K562 (cell line): ENCODE results near the gene ABCG5. TPM values are rescaled to one million over a fixed set of nuclear protein-coding genes. Genes with fewer than 3 reads are reported as not detected.

Experiments used
- ARID1B ChIP-seq: fragments of 450-650 bp; IDR thresholded peaks from 2 replicates; pipeline ENCODE4 v1.6.1; 2016; ENCODE audit warnings: antibody characterized with exemption, mild to moderate bottlenecking, inconsistent platforms
- ATF3 ChIP-seq, 2 experiments: fragments of 450-650 bp in 1 of 2; sonication (generic) in 1 of 2; formaldehyde crosslinking in 1 of 2; IDR thresholded peaks in 1 of 2; conservative IDR thresholded peaks in 1 of 2; 2 replicates each; pipeline versions ENCODE4 v1.6.1 to v1.8.1; 2016 to 2023; ENCODE audit warnings: mild to moderate bottlenecking in 2 of 2, moderate library complexity in 2 of 2, inconsistent platforms in 1 of 2, missing genetic modification reagents in 1 of 2
- CEBPB ChIP-seq: fragments of 450-650 bp; IDR thresholded peaks from 2 replicates; pipeline ENCODE4 v1.6.1; 2016; ENCODE audit warnings: missing genetic modification characterization, missing compliant biosample characterization
- CREB3 ChIP-seq: fragments of 450-650 bp; conservative IDR thresholded peaks from 2 replicates; pipeline ENCODE4 v1.6.1; 2016; ENCODE audit warnings: missing genetic modification characterization, low read depth, mild to moderate bottlenecking, missing compliant biosample characterization, moderate library complexity
- CREBBP ChIP-seq: IDR thresholded peaks from one replicate; pipeline ENCODE4 v1.6.1; 2012; ENCODE audit warnings: low read depth, mild to moderate bottlenecking, control low read depth, inconsistent platforms, low read length
- DIDO1 ChIP-seq: fragments of 450-650 bp; IDR thresholded peaks from 2 replicates; pipeline ENCODE4 v1.6.1; 2016; ENCODE audit warnings: low read depth, missing biosample characterization, missing genetic modification characterization
- ELF2 ChIP-seq: fragments of 250-450 bp; sonication (Bioruptor Pico); IDR thresholded peaks from 2 replicates; pipeline ENCODE4 v1.5.0; 2021; ENCODE audit warnings: mild to moderate bottlenecking
- GTF2A2 ChIP-seq: IDR thresholded peaks from 2 replicates; pipeline ENCODE4 v1.6.1; 2016; ENCODE audit warnings: mild to moderate bottlenecking, missing genetic modification characterization, missing compliant biosample characterization
- HES1 ChIP-seq: fragments of 450-650 bp; IDR thresholded peaks from 2 replicates; pipeline ENCODE4 v1.6.1; 2016; ENCODE audit warnings: low read depth, mild to moderate bottlenecking, moderate library complexity
- KHSRP ChIP-seq: fragments of 450-650 bp; IDR thresholded peaks from 2 replicates; pipeline ENCODE4 v1.6.1; 2017
- MYBL2 ChIP-seq, 2 experiments: fragments of 450-650 bp in 1 of 2; sonication (generic) in 1 of 2; formaldehyde crosslinking in 1 of 2; IDR thresholded peaks; 2 replicates each; pipeline versions ENCODE4 v1.6.1 to v1.8.1; 2017 to 2022; ENCODE audit warnings: borderline replicate concordance in 1 of 2, inconsistent platforms in 1 of 2, low read depth in 1 of 2, mild to moderate bottlenecking in 1 of 2, missing genetic modification reagents in 1 of 2, moderate library complexity in 1 of 2
- NONO ChIP-seq, 2 experiments: fragments of 200-400 bp in 1 of 2; fragments of 450-650 bp in 1 of 2; formaldehyde crosslinking in 1 of 2; IDR thresholded peaks; 2 replicates each; pipeline ENCODE4 v1.6.1; 2017; ENCODE audit warnings: low read depth in 2 of 2, mild to moderate bottlenecking in 2 of 2, moderate library complexity in 2 of 2, low read length in 1 of 2
- POLR2A ChIP-seq: fragments of 450-650 bp; conservative IDR thresholded peaks from 2 replicates; pipeline ENCODE4 v1.6.1; 2016
- POLR3A ChIP-seq: IDR thresholded peaks from 2 replicates; pipeline ENCODE4 v1.6.1; 2011; ENCODE audit warnings: borderline replicate concordance, mild to moderate bottlenecking, moderate library complexity; ENCODE audit not compliant: insufficient read length, insufficient read depth; ENCODE audit errors: extremely low read depth
- PREB ChIP-seq: sonication (generic); formaldehyde crosslinking; IDR thresholded peaks from 2 replicates; pipeline ENCODE4 v1.8.1; 2023; ENCODE audit warnings: mild to moderate bottlenecking, missing genetic modification reagents
- RBBP5 ChIP-seq: fragments of 200-600 bp; sonication (generic); IDR thresholded peaks from 2 replicates; pipeline ENCODE4 v1.6.1; 2012; ENCODE audit warnings: borderline replicate concordance, mild to moderate bottlenecking, low read length, control low read depth, inconsistent platforms; ENCODE audit not compliant: insufficient read depth, poor library complexity, severe bottlenecking
- SRSF7 ChIP-seq: fragments of 200-400 bp; formaldehyde crosslinking; optimal IDR thresholded peaks from 2 replicates; pipeline ENCODE3; 2017; ENCODE audit warnings: mild to moderate bottlenecking, low read depth, low read length
- TAL1 ChIP-seq: fragments of 450-650 bp; IDR thresholded peaks from 2 replicates; pipeline ENCODE4 v1.6.1; 2016; ENCODE audit warnings: mild to moderate bottlenecking
- TEAD4 ChIP-seq, 2 experiments: sonication (generic) in 1 of 2; formaldehyde crosslinking in 1 of 2; IDR thresholded peaks; 2 replicates each; pipeline versions ENCODE4 v1.6.1 to v1.8.0; 2012 to 2022; ENCODE audit warnings: borderline replicate concordance in 1 of 2, inconsistent platforms in 1 of 2, low read length in 1 of 2, mild to moderate bottlenecking in 1 of 2, missing genetic modification reagents in 1 of 2
- ZFP36 ChIP-seq: fragments of 150-350 bp; IDR thresholded peaks from 2 replicates; pipeline ENCODE4 v1.6.1; 2018; ENCODE audit warnings: low read length, low read depth; ENCODE audit not compliant: partially characterized antibody
- ZNF24 ChIP-seq: fragments of 450-650 bp; IDR thresholded peaks from 2 replicates; pipeline ENCODE4 v1.6.1; 2016
- ZNF57 ChIP-seq: fragments of 450-650 bp; formaldehyde crosslinking; IDR thresholded peaks from 2 replicates; pipeline ENCODE4 v1.4.0; 2020; ENCODE audit warnings: mild to moderate bottlenecking, moderate library complexity
- ZNF644 ChIP-seq: fragments of 200-800 bp; sonication (Bioruptor generic); IDR thresholded peaks from 2 replicates; pipeline ENCODE4 v1.6.1; 2016; ENCODE audit warnings: low read depth, missing genetic modification characterization, missing compliant biosample characterization
- ZNF696 ChIP-seq: fragments of 250-450 bp; sonication (Bioruptor Pico); conservative IDR thresholded peaks from 2 replicates; pipeline ENCODE4 v1.4.0; 2020; ENCODE audit warnings: mild to moderate bottlenecking, moderate library complexity
- ZNF76 ChIP-seq: fragments of 250-450 bp; sonication (Bioruptor Pico); IDR thresholded peaks from 2 replicates; pipeline ENCODE4 v1.4.0; 2020; ENCODE audit warnings: mild to moderate bottlenecking, moderate library complexity, borderline replicate concordance
- polyA plus RNA-seq, 8 experiments: library from polyadenylated mRNA; depleted of rRNA in 4 of 8; stranded (reverse) in 5 of 8; unstranded in 3 of 8; fragments of >200 nt; fragmentation: Nextera tagmentation in 2 of 8; fragmentation: Illumina TruSeq in 1 of 8; extraction: Ambion mirVana in 2 of 8; extraction: Trizol in 1 of 8; gene quantifications; 2 replicates each; pipeline versions ENCODE4 v1.2.1 to v1.2.3, GENCODE V29; 2011 to 2014; ENCODE audit warnings: inconsistent platforms in 1 of 8, missing spikeins in 1 of 8
- total RNA-seq, 7 experiments: library from RNA; depleted of rRNA in 6 of 7; stranded (reverse); fragments of >200 nt in 6 of 7; fragmentation: Illumina TruSeq in 2 of 7; extraction: Trizol in 2 of 7; gene quantifications; 2 replicates each; pipeline versions ENCODE4 v1.2.1 to v1.2.3, GENCODE V29; 2011 to 2021; ENCODE audit warnings: low replicate concordance in 1 of 7

Gene ABCG5
- total and polyA plus RNA-seq, 9 of the 15 experiments (the other 6 are each of a cell fraction or from before 2014, with no cell fraction given) = 0.01 TPM; not detected in 7

DNA sequence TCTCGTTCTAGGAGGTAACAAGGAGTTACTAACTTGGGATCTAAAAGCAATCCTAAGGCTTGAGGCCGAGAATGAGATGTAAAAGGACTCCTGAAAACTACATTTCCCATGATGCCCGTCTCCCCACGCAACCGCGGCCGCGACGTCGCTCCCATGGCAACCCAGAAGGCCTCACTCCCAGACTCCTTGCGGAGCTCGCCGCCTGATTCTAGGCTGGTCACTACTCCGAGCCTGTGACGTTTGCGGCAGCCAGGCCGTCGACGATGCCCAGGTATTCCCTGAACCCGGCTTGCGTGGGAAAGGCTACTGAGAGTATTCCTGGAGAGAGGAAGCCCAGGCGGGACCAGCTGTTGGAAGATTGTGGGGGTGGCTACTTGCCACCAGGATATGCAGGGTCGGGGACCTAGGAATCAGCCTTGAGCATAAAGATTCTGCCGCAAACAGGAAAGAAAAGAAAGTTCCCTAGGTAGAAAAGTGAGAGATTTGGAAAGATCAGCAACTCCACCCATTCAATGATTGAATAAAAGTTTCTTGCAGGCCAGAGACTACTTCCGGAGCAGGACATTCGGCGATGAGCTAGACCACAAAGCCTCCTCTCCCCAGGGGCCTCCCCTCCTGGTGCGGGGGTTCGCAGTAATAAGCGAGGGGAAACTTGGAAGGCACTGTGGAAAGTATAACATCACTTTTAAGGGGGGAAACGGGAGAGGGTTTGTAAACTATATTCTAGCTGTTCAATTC, 64.6 kb downstream of the ABCG5 start, which contains the start of gene DYNC2LI1 (continued):
- TF ChIP-seq ZNF76 (CRISPR knock-in tag) = no peak
- no peak for TF ChIP-seq TAL1
- no peak for TF ChIP-seq MYBL2 (IDR thresholded peaks at IDR 0.05; ENCODE audit: low read depth)
- no peak for TF ChIP-seq MYBL2 (CRISPR knock-in tag; IDR thresholded peaks at IDR 0.05; ENCODE audit: borderline replicate concordance)
- peak; percentile 75 for TF ChIP-seq DIDO1 (tag)
- no peak for TF ChIP-seq PREB
- TF ChIP-seq POLR3A = no peak
- no peak for TF ChIP-seq CEBPB
- peak; percentile 74 for TF ChIP-seq RBBP5
- peak; percentile 79 for TF ChIP-seq POLR2A
- no peak for TF ChIP-seq ELF2 (CRISPR knock-in tag)
- peak; percentile 14 for TF ChIP-seq ZFP36
- no peak for TF ChIP-seq ZNF644
- no peak for TF ChIP-seq ZNF696 (CRISPR knock-in tag)
- TF ChIP-seq ARID1B = no peak
- no peak for TF ChIP-seq ATF3 (IDR thresholded peaks at IDR 0.05)
- TF ChIP-seq ATF3 (CRISPR knock-in tag; conservative IDR thresholded peaks at IDR 0.05) = 0 out of 2 replicates have a peak, but pooled peaks have one; percentile 50
- no peak for TF ChIP-seq KHSRP
- TF ChIP-seq ZNF24 = no peak
- TF ChIP-seq SRSF7 = no peak
- TF ChIP-seq ZNF57 = no peak
- TF ChIP-seq TEAD4 (IDR thresholded peaks at IDR 0.05; ENCODE audit: low read length) = peak; percentile 6; the same call in 1 of the 2 replicates
- TF ChIP-seq TEAD4 (CRISPR knock-in tag; IDR thresholded peaks at IDR 0.05; ENCODE audit: borderline replicate concordance) = no peak
- no peak for TF ChIP-seq CREB3 (tag)
- no peak for TF ChIP-seq HES1
- TF ChIP-seq CREBBP = no peak
- TF ChIP-seq NONO (IDR thresholded peaks at IDR 0.05; ENCODE audit: low read depth in 2 of 2, low read length in 1 of 2) = no peak; a peak in 1 of 4 replicates
- TF ChIP-seq GTF2A2 (tag) = no peak
